ENCODE measurements around the gene NRXN3.

- no peak for TF ChIP-seq CTCF (tag by site-specific recombination; IDR thresholded peaks at IDR 0.05)
- no peak for TF ChIP-seq KLF8 (tag by site-specific recombination; IDR thresholded peaks at IDR 0.05)
- no peak for TF ChIP-seq GLI4 (tag by site-specific recombination; IDR thresholded peaks at IDR 0.05)
- no peak for TF ChIP-seq ZBTB11 (tag by site-specific recombination; conservative IDR thresholded peaks at IDR 0.05; ENCODE audit: low read depth)
- no peak for TF ChIP-seq KLF16 (tag by site-specific recombination; IDR thresholded peaks at IDR 0.05)
- TF ChIP-seq ZNF670 (tag by site-specific recombination; IDR thresholded peaks at IDR 0.05; ENCODE audit: low read depth): no peak
- TF ChIP-seq YY1 (tag by site-specific recombination; IDR thresholded peaks at IDR 0.05): no peak
- no peak for TF ChIP-seq TCF7L2 (IDR thresholded peaks at IDR 0.05; ENCODE audit: borderline replicate concordance, low read depth, low read length)
- no peak for TF ChIP-seq ZNF274 (IDR thresholded peaks at IDR 0.05; ENCODE audit: low read length)
- no peak for TF ChIP-seq ZNF274 (tag by site-specific recombination; IDR thresholded peaks at IDR 0.05; ENCODE audit: borderline replicate concordance)
- TF ChIP-seq KLF1 (tag by site-specific recombination; IDR thresholded peaks at IDR 0.05): no peak
- no peak for TF ChIP-seq TSHZ1 (tag by site-specific recombination; IDR thresholded peaks at IDR 0.05; ENCODE audit: borderline replicate concordance)
- TF ChIP-seq ZNF133 (tag by site-specific recombination; IDR thresholded peaks at IDR 0.05): no peak
- TF ChIP-seq ZBTB44 (tag by site-specific recombination; IDR thresholded peaks at IDR 0.05): no peak
- TF ChIP-seq ZNF830 (tag by site-specific recombination; IDR thresholded peaks at IDR 0.05; ENCODE audit: low read depth): no peak
These were observed 1656.2 kb downstream of the NRXN3 start for GRCh38 chr14:79826362-79826761.
